Measurements from ENCODE around the gene YPEL3. TPM values are rescaled to one million over a fixed set of nuclear protein-coding genes. Genes with fewer than 3 reads are reported as not detected.

The YPEL3 gene
- total and polyA plus RNA-seq, 12 donors, result 14.6 to 454 (median 94.5) TPM

- peak overlapping the region in 1 of 4 donors; percentile 96 for H3K4me3 ChIP-seq
- H3K4me1 ChIP-seq (replicated peaks in 1 of 2), result peaks cover 17 to 37% of the 10 kb centered on the region in 2 donors
- 75 to 85% (median 80%) methylated on average over 6 to 11 of the region's 11 CpGs for WGBS, 4 donors
- peaks cover 0 to 9% (median 0%) of the 10 kb centered on the region in 3 donors for H3K9me3 ChIP-seq (replicated peaks in 1 of 3)
- peaks cover 0 to 15% of the 10 kb centered on the region in 2 donors for H3K36me3 ChIP-seq (replicated peaks in 1 of 2)
- no peak for DNase-seq
- no peaks in the 10 kb centered on the region for H3K27me3 ChIP-seq
- intact Hi-C loops (cut with DNase I), result loop anchor here in 1 of 2 donors (5.0 kb wide), 1 partner anchor 38 kb away; no protein-coding TSS in a partner anchor
- TF ChIP-seq CTCF (IDR thresholded peaks at IDR 0.05), result no peak
- no peak for TF ChIP-seq POLR2A (IDR thresholded peaks at IDR 0.05)
- peak overlapping the region in 4 of 5 donors; percentile 35 to 93 (median 84) for H3K27ac ChIP-seq
These were observed 1.4 kb downstream of the YPEL3 start for GRCh38 chr16:30094541-30095165.

GRCh38 chr16:30092373-30093010 lies 3.5 kb downstream of the YPEL3 start:
- 4 to 8% (median 7%) methylated on average over 17 to 22 of the region's 22 CpGs for WGBS, 4 donors
- intact Hi-C loops (cut with DNase I), result no loop called here
- TF ChIP-seq CTCF (IDR thresholded peaks at IDR 0.05) (peak; percentile 45 to 69 (median 56)), POLR2A (IDR thresholded peaks at IDR 0.05) (peak in 1 of 2 donors; percentile 14)
- peak; percentile 69 to 91 (median 83) for DNase-seq
- peak overlapping the region in 2 of 4 donors; percentile 27 to 40 for H3K4me3 ChIP-seq
- peaks cover 0 to 15% of the 10 kb centered on the region in 2 donors for H3K36me3 ChIP-seq (replicated peaks in 1 of 2)
- H3K27me3 ChIP-seq, result no peaks in the 10 kb centered on the region
- peaks cover 0 to 9% (median 0%) of the 10 kb centered on the region in 3 donors for H3K9me3 ChIP-seq (replicated peaks in 1 of 3)
- peak overlapping the region; percentile 51 to 89 (median 78) for H3K27ac ChIP-seq
- H3K4me1 ChIP-seq (replicated peaks in 1 of 2), result peaks cover 17 to 37% of the 10 kb centered on the region in 2 donors

- peak; percentile 91 to 96 (median 94) for DNase-seq
- H3K4me3 ChIP-seq, result peak within 1 kb of the TSS in 2 of 4 donors; percentile 27 to 40
- peak within 1 kb of the TSS; percentile 51 to 89 (median 78) for H3K27ac ChIP-seq
- H3K9me3 ChIP-seq (replicated peaks in 1 of 3), result peaks cover 0 to 2% (median 0%) of the 10 kb centered on the region in 3 donors
- peaks cover 0 to 15% of the 10 kb centered on the region in 2 donors for H3K36me3 ChIP-seq (replicated peaks in 1 of 2)
- WGBS, 4 donors, result 1% methylated on average over 35 to 76 of the region's 76 CpGs
- H3K27me3 ChIP-seq, result no peaks in the 10 kb centered on the region
- TF ChIP-seq CTCF (IDR thresholded peaks at IDR 0.05) (peak; percentile 70 to 98 (median 74)), POLR2A (IDR thresholded peaks at IDR 0.05) (peak in 1 of 2 donors; percentile 37)
- peaks cover 17 to 36% of the 10 kb centered on the region in 2 donors for H3K4me1 ChIP-seq (replicated peaks in 1 of 2)
- intact Hi-C loops (cut with DNase I), result no loop called here
These were observed 4.3 kb downstream of the YPEL3 start, which contains the start of gene TBX6 for GRCh38 chr16:30091474-30092372. Gene TBX6 (minus strand): TSS chr16:30091924. CDS start chr16:30091193, 731 bp downstream.

Data from adrenal gland (tissue), 12 donors.